HUES48 (cell line): ENCODE data around the gene MCUB.
"Not testable (repeated sequence)": the region's sequence is repeated elsewhere in the genome, so short reads cannot be mapped to it uniquely, and the experiment has no call there.

ENCODE experiments used
- H3K27ac ChIP-seq: one replicate; pipeline ENCODE4 v1.7.0; 2013; ENCODE audit warnings: low read depth, low read length, inconsistent platforms
- H3K27me3 ChIP-seq: 2 replicates; pipeline ENCODE4 v1.6.1; 2013; ENCODE audit warnings: mild to moderate bottlenecking, low read length; ENCODE audit not compliant: control insufficient read depth, insufficient read depth
- H3K36me3 ChIP-seq: 2 replicates; pipeline ENCODE4 v1.6.1; 2013; ENCODE audit warnings: low read length; ENCODE audit not compliant: control insufficient read depth, insufficient read depth
- H3K4me1 ChIP-seq: 2 replicates; pipeline ENCODE4 v1.6.1; 2013; ENCODE audit warnings: mild to moderate bottlenecking, low read length; ENCODE audit not compliant: control insufficient read depth, insufficient read depth
- H3K4me3 ChIP-seq: 2 replicates; pipeline ENCODE4 v1.5.1; 2013; ENCODE audit warnings: mild to moderate bottlenecking, low read depth, low read length
- H3K9ac ChIP-seq: 2 replicates; pipeline ENCODE4 v1.6.1; 2013; ENCODE audit warnings: mild to moderate bottlenecking, low read depth, low read length, moderate library complexity
- H3K9me3 ChIP-seq: 2 replicates; pipeline ENCODE4 v1.6.1; 2013; ENCODE audit warnings: low read length; ENCODE audit not compliant: control insufficient read depth, insufficient read depth

The MCUB gene

GRCh38 chr4:109559983-109560686, at the start of gene MCUB:
Gene MCUB (plus strand): TSS chr4:109560246. CDS start chr4:109560338, 92 bp downstream.
- peak within 1 kb of the TSS; percentile 85 for H3K9ac ChIP-seq
- peaks cover 13% of the 10 kb centered on the region for H3K4me1 ChIP-seq
- H3K27me3 ChIP-seq, result no peaks in the 10 kb centered on the region; the same call in 1 of the 2 replicates
- peak within 1 kb of the TSS; percentile 81 for H3K4me3 ChIP-seq
- no peaks in the 10 kb centered on the region for H3K9me3 ChIP-seq
- no peaks in the 10 kb centered on the region for H3K36me3 ChIP-seq
- peak within 1 kb of the TSS; percentile 65 for H3K27ac ChIP-seq

GRCh38 chr4:109510687-109511086, 49.4 kb upstream of the MCUB start:
- Histone ChIP-seq H3K9me3 (no peaks in the 10 kb centered on the region), H3K36me3 (peaks cover 73% of the 10 kb centered on the region), H3K4me1 (no peaks in the 10 kb centered on the region), H3K9ac (no peak overlapping the region), H3K27ac (no peak overlapping the region), H3K4me3 (no peak overlapping the region), H3K27me3 (no peaks in the 10 kb centered on the region)

- Histone ChIP-seq H3K9me3 (no peaks in the 10 kb centered on the region), H3K27me3 (no peaks in the 10 kb centered on the region), H3K36me3 (peaks cover 72% of the 10 kb centered on the region), H3K4me3 (no peak overlapping the region), H3K4me1 (no peaks in the 10 kb centered on the region), H3K27ac (no peak overlapping the region), H3K9ac (no peak overlapping the region)
Measured at GRCh38 chr4:109511414-109511813, 48.6 kb upstream of the MCUB start.

GRCh38 chr4:109513368-109513767, 46.7 kb upstream of the MCUB start:
- not testable (repeated sequence) for H3K9ac ChIP-seq, H3K27me3 ChIP-seq, H3K4me3 ChIP-seq, H3K4me1 ChIP-seq, H3K9me3 ChIP-seq, H3K27ac ChIP-seq
- H3K36me3 ChIP-seq, result peaks cover 77% of the 10 kb centered on the region

- H3K9me3 ChIP-seq, result no peaks in the 10 kb centered on the region
- H3K4me3 ChIP-seq, result no peak overlapping the region
- H3K4me1 ChIP-seq, result no peaks in the 10 kb centered on the region
- H3K27me3 ChIP-seq, result no peaks in the 10 kb centered on the region
- H3K9ac ChIP-seq, result no peak overlapping the region
- peaks cover 78% of the 10 kb centered on the region for H3K36me3 ChIP-seq
- H3K27ac ChIP-seq, result no peak overlapping the region
Measured at GRCh38 chr4:109532182-109532581, 27.9 kb upstream of the MCUB start.

- Histone ChIP-seq H3K27ac (no peak overlapping the region), H3K4me3 (no peak overlapping the region), H3K4me1 (no peaks in the 10 kb centered on the region), H3K36me3 (peaks cover 13% of the 10 kb centered on the region), H3K9me3 (no peaks in the 10 kb centered on the region), H3K27me3 (no peaks in the 10 kb centered on the region), H3K9ac (no peak overlapping the region)
Measured at GRCh38 chr4:109545401-109545800, 14.6 kb upstream of the MCUB start.

- Histone ChIP-seq H3K27me3 (no peaks in the 10 kb centered on the region), H3K27ac (no peak overlapping the region), H3K4me1 (no peaks in the 10 kb centered on the region), H3K4me3 (no peak overlapping the region), H3K9me3 (no peaks in the 10 kb centered on the region), H3K36me3 (peaks cover 5% of the 10 kb centered on the region; the same call in 1 of the 2 replicates), H3K9ac (no peak overlapping the region)
Measured at GRCh38 chr4:109547394-109547793, 12.7 kb upstream of the MCUB start.

- Histone ChIP-seq H3K4me3 (no peak overlapping the region), H3K27me3 (no peaks in the 10 kb centered on the region), H3K9me3 (no peaks in the 10 kb centered on the region), H3K27ac (no peak overlapping the region), H3K9ac (no peak overlapping the region), H3K36me3 (peaks cover 5% of the 10 kb centered on the region; the same call in 1 of the 2 replicates), H3K4me1 (no peaks in the 10 kb centered on the region)
Measured at GRCh38 chr4:109548655-109549054, 11.4 kb upstream of the MCUB start.

- no peak overlapping the region for H3K4me3 ChIP-seq
- no peaks in the 10 kb centered on the region for H3K4me1 ChIP-seq
- no peaks in the 10 kb centered on the region for H3K27me3 ChIP-seq
- no peaks in the 10 kb centered on the region for H3K9me3 ChIP-seq
- H3K27ac ChIP-seq, result no peak overlapping the region
- H3K36me3 ChIP-seq, result no peaks in the 10 kb centered on the region
- H3K9ac ChIP-seq, result no peak overlapping the region
Measured at GRCh38 chr4:109552237-109552636, 7.8 kb upstream of the MCUB start.

- Histone ChIP-seq H3K27me3 (no peaks in the 10 kb centered on the region), H3K27ac (no peak overlapping the region), H3K4me3 (no peak overlapping the region), H3K9me3 (no peaks in the 10 kb centered on the region), H3K36me3 (no peaks in the 10 kb centered on the region), H3K4me1 (no peaks in the 10 kb centered on the region), H3K9ac (no peak overlapping the region)
Measured at GRCh38 chr4:109553130-109553529, 6.9 kb upstream of the MCUB start.

- no peak overlapping the region for H3K9ac ChIP-seq
- peaks cover 7% of the 10 kb centered on the region for H3K4me1 ChIP-seq
- no peaks in the 10 kb centered on the region for H3K9me3 ChIP-seq
- no peaks in the 10 kb centered on the region for H3K36me3 ChIP-seq
- H3K27ac ChIP-seq, result no peak overlapping the region
- H3K27me3 ChIP-seq, result no peaks in the 10 kb centered on the region; the same call in 1 of the 2 replicates
- H3K4me3 ChIP-seq, result no peak overlapping the region
Measured at GRCh38 chr4:109554971-109555370, 5.1 kb upstream of the MCUB start.
